ENCODE measurements around the gene FOXL3.

DNA sequence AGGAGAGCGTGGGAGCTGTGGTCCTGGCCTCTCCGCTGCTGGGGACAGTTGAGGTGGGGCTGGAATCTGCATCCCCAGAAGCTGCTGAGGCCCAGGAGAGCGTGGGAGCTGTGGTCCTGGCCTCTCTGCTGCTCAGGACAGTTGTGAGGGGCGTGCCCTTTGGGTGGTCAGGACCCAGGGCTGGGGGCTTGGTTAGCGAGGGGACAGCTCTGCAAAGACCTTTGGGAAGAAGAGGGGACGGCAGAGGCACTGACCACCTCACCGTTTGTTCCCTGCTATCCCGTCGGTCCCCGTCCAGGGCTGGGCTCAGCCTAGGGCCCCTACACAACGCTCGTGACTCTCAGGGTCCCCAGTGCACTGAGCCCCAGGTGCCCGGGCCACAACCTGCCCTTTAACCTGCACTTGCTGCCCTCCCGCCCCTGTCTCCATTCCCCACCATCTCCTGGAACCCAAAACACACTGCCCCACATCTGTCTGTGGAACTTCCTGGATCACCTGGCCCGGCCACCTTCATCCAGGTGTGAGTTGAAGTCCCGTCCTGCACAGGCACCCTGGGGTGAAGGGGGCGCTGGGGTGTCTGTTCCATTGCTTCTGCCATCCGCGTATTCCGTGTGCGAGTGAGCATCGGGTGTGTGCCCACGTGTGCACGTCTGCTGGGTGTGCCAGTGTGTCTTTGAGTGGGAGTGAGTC lies 14.1 kb downstream of the FOXL3 start:
- TF ChIP-seq, protein P1, sequence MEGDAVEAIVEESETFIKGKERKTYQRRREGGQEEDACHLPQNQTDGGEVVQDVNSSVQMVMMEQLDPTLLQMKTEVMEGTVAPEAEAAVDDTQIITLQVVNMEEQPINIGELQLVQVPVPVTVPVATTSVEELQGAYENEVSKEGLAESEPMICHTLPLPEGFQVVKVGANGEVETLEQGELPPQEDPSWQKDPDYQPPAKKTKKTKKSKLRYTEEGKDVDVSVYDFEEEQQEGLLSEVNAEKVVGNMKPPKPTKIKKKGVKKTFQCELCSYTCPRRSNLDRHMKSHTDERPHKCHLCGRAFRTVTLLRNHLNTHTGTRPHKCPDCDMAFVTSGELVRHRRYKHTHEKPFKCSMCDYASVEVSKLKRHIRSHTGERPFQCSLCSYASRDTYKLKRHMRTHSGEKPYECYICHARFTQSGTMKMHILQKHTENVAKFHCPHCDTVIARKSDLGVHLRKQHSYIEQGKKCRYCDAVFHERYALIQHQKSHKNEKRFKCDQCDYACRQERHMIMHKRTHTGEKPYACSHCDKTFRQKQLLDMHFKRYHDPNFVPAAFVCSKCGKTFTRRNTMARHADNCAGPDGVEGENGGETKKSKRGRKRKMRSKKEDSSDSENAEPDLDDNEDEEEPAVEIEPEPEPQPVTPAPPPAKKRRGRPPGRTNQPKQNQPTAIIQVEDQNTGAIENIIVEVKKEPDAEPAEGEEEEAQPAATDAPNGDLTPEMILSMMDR (IDR thresholded peaks at IDR 0.05), result no peak
- no peak for TF ChIP-seq POLR2A (IDR thresholded peaks at IDR 0.05)

Data from right lobe of liver (tissue), 4 donors.